Adrenal gland (tissue), 5 donors: ENCODE measurements around the gene HMOX2.

Source experiments
- CTCF ChIP-seq, 6 experiments: fragments of 450-650 bp in 4 of 6; fragments of 200-600 bp in 2 of 6; sonication (generic) in 1 of 6; IDR thresholded peaks; 1 replicate in 5 of 6; 2 replicates in 1 of 6; pipeline versions ENCODE4 v1.5.1 to v1.8.0; 2016 to 2021; ENCODE audit warnings: antibody characterized with exemption in 6 of 6, mild to moderate bottlenecking in 2 of 6, moderate library complexity in 1 of 6
- POLR2A ChIP-seq, 2 donors: fragments of 450-650 bp; IDR thresholded peaks; one replicate each; pipeline ENCODE4 v1.6.1; 2017; ENCODE audit warnings: antibody characterized with exemption in 2 of 2, mild to moderate bottlenecking in 2 of 2, moderate library complexity in 1 of 2
- donor health status: DM: no; HTN: no; CAD: no.

GRCh38 chr16:4510131-4510530, 33.9 kb downstream of the HMOX2 start:
- TF ChIP-seq CTCF (IDR thresholded peaks at IDR 0.05) (no peak), POLR2A (IDR thresholded peaks at IDR 0.05) (no peak)
